ENCODE measurements around the gene OSBPL5.
A peak's percentile ranks its signal among the peaks of the same experiment; 100 is the strongest.

The OSBPL5 gene

GRCh38 chr11:3091846-3092602 lies 73.1 kb downstream of the OSBPL5 start (continued):
- TF ChIP-seq ZBTB8A (tag by site-specific recombination; IDR thresholded peaks at IDR 0.05), result no peak
- TF ChIP-seq ZNF701 (tag by site-specific recombination; IDR thresholded peaks at IDR 0.05), result no peak
- TF ChIP-seq ZNF777 (tag by site-specific recombination; IDR thresholded peaks at IDR 0.05; ENCODE audit: borderline replicate concordance), result no peak
- TF ChIP-seq ZNF518A (tag by site-specific recombination; conservative IDR thresholded peaks at IDR 0.05; ENCODE audit: low read depth), result no peak
- TF ChIP-seq, protein P1, sequence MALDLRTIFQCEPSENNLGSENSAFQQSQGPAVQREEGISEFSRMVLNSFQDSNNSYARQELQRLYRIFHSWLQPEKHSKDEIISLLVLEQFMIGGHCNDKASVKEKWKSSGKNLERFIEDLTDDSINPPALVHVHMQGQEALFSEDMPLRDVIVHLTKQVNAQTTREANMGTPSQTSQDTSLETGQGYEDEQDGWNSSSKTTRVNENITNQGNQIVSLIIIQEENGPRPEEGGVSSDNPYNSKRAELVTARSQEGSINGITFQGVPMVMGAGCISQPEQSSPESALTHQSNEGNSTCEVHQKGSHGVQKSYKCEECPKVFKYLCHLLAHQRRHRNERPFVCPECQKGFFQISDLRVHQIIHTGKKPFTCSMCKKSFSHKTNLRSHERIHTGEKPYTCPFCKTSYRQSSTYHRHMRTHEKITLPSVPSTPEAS (tag by site-specific recombination; IDR thresholded peaks at IDR 0.05), result no peak
- TF ChIP-seq, protein P2, sequence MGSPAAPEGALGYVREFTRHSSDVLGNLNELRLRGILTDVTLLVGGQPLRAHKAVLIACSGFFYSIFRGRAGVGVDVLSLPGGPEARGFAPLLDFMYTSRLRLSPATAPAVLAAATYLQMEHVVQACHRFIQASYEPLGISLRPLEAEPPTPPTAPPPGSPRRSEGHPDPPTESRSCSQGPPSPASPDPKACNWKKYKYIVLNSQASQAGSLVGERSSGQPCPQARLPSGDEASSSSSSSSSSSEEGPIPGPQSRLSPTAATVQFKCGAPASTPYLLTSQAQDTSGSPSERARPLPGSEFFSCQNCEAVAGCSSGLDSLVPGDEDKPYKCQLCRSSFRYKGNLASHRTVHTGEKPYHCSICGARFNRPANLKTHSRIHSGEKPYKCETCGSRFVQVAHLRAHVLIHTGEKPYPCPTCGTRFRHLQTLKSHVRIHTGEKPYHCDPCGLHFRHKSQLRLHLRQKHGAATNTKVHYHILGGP (tag by site-specific recombination; IDR thresholded peaks at IDR 0.05), result no peak
- no peak for TF ChIP-seq ZNF692 (tag by site-specific recombination; IDR thresholded peaks at IDR 0.05)
- TF ChIP-seq ZNF624 (tag by site-specific recombination; IDR thresholded peaks at IDR 0.05), result no peak
- TF ChIP-seq YY1 (tag by site-specific recombination; IDR thresholded peaks at IDR 0.05), result no peak
- 0 out of 2 replicates have a peak, but pooled peaks have one; percentile 45 for TF ChIP-seq ZBTB48 (tag by site-specific recombination; IDR thresholded peaks at IDR 0.05)
- no peak for TF ChIP-seq ZBTB17 (tag by site-specific recombination; IDR thresholded peaks at IDR 0.05)
- TF ChIP-seq ZNF704 (tag by site-specific recombination; IDR thresholded peaks at IDR 0.05), result no peak
- 0 out of 2 replicates have a peak, but pooled peaks have one; percentile 35 for TF ChIP-seq ZNF792 (tag by site-specific recombination; IDR thresholded peaks at IDR 0.05)
- TF ChIP-seq KLF7 (tag by site-specific recombination; IDR thresholded peaks at IDR 0.05; ENCODE audit: borderline replicate concordance), result peak; percentile 77; the same call in 1 of the 2 replicates
- no peak for TF ChIP-seq ZNF510 (tag by site-specific recombination; IDR thresholded peaks at IDR 0.05; ENCODE audit: insufficient replicate concordance)
- no peak for TF ChIP-seq ZNF544 (tag by site-specific recombination; IDR thresholded peaks at IDR 0.05)
- TF ChIP-seq ZSCAN30 (tag by site-specific recombination; IDR thresholded peaks at IDR 0.05), result peak; percentile 88
- no peak for TF ChIP-seq ZNF184 (tag by site-specific recombination; IDR thresholded peaks at IDR 0.05)
- no peak for TF ChIP-seq ZNF433 (tag by site-specific recombination; IDR thresholded peaks at IDR 0.05; ENCODE audit: low read depth)
- no peak for TF ChIP-seq ZBTB49 (tag by site-specific recombination; IDR thresholded peaks at IDR 0.05; ENCODE audit: low read depth)
- no peak for TF ChIP-seq BCL11A (tag by site-specific recombination; IDR thresholded peaks at IDR 0.05; ENCODE audit: low read depth)
- no peak for TF ChIP-seq OVOL3 (tag by site-specific recombination; IDR thresholded peaks at IDR 0.05)
- TF ChIP-seq ZNF239 (tag by site-specific recombination; IDR thresholded peaks at IDR 0.05), result no peak
- no peak for TF ChIP-seq REPIN1 (tag by site-specific recombination; IDR thresholded peaks at IDR 0.05; ENCODE audit: low read depth)
- no peak for TF ChIP-seq INSM2 (tag by site-specific recombination; IDR thresholded peaks at IDR 0.05)

All from HEK293 (cell line).